KBM-7 (cell line): ENCODE measurements around the gene PTF1A.
A peak's percentile ranks its signal among the peaks of the same experiment; 100 is the strongest.

ENCODE experiments used
- DNase-seq: peaks from one replicate; pipeline ENCODE4 v3.0.0-alpha.2; 2015
- in situ Hi-C: fragments of 300-500 bp; cut with MboI; formaldehyde crosslinking; loops from 2 replicates; pipeline ENCODE4 v1.14.3; 2020; ENCODE audit warnings: low sequenced_read_pairs, low pct_unique_long_range_greater_than_20kb, mixed read lengths

The PTF1A gene, protein sequence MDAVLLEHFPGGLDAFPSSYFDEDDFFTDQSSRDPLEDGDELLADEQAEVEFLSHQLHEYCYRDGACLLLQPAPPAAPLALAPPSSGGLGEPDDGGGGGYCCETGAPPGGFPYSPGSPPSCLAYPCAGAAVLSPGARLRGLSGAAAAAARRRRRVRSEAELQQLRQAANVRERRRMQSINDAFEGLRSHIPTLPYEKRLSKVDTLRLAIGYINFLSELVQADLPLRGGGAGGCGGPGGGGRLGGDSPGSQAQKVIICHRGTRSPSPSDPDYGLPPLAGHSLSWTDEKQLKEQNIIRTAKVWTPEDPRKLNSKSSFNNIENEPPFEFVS

DNA sequence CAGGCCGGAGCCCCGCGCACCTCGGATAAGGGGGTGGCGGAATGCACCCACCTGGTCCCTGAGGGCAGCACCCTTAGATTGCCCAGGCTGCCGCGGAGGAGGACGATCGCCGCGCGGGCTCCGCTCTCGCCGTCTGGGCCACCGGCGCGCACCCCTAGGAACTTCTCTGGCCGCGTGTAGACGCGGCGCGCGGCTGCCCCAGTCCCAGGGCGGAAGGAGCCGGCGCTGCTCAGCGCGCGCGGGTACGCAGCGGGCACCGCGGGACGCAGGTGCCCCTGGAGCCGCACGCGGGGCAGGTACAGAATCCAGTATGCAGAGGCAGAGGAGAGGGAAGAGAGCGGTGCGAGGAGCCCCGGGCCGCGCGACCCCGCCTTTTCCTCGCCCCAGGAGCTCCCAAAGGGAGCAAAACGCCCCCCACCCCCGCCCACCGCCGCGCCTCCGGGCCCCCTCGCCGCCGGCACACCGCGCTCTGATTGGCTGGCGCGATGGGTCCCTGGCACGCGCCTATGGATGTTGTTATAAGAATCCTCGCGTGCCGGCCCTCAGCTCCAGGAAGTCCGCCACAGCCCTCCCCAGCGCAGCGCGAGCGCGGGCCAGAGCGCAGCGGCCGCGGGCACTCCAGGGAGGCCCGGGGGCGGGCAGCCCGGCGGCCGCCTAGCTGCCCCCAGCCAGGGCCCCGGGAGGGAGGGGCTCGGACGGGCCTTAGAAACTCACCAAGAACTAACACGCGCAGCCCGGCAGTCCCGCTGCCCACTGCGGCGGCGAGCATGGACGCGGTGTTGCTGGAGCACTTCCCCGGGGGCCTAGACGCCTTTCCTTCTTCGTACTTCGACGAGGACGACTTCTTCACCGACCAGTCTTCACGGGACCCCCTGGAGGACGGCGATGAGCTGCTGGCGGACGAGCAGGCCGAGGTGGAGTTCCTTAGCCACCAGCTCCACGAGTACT, at the start of gene PTF1A:
TSS of gene PTF1A (plus strand) at position 549 of the 948 bp plus-strand sequence. CDS start at position 768, 219 bp downstream.
- DNase-seq = no peak
- in situ Hi-C loops = no loop called here

DNA sequence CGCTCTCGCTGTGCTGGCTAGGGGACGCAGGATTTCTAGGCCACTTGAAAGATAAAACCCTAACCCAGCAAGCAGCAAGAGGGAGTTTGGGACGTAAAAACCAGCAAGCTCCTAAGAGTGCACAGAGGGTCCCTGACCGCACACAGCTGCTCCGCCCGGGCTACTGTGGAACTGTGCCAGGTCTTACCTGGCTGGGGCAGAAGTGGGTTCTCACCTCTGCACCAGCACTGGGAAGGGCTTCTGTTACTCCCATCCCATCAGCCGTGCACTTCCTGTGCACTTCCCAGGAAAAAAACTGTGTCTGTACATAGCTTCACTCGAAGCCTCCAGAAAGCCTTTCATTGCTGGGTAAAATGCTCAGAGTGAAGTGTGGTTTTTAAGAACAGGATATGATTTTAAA, 45.9 kb upstream of the PTF1A start:
- in situ Hi-C loops = no loop called here
- no peak for DNase-seq

DNA sequence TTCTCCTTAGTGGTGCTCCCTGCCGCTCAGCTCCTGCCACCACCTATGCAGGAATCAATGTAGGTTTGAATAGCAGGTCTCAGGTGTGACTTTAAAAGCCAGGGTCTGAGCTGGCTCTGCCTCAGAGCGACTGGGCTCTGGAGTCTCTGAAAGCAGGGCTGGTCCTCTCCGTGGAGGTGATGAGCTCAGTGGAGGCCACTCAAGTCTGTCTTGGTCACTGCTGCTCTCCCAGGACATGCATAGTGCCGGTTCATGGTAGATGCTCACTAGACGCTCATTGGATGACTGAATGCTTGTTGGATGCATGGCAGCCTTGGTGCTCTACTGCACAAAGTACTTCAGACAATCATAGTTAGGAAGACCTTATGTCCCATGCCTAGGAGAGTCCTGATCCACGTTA, 45.1 kb upstream of the PTF1A start:
- in situ Hi-C loops = no loop called here
- DNase-seq = no peak

DNA sequence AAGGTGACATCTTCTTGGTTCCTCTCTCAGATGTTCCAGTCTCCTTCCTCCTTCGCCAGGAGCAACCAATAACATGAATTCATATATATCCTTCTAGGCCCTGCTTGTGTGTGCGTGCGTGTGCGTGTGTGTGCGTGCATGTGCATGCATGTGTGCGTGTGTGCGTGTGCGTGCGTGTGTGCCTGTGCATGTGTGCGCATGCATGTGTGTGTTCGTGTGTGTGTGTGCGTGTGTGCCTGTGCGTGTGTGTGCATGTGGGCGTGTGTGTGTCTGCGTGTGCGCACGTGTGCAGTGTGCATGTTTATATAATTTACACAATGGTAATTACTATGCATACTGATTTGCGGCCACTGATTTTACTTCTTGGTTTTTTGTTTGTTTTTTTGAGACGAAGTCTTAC, 43.9 kb upstream of the PTF1A start:
- in situ Hi-C loops = no loop called here
- no peak for DNase-seq

DNA sequence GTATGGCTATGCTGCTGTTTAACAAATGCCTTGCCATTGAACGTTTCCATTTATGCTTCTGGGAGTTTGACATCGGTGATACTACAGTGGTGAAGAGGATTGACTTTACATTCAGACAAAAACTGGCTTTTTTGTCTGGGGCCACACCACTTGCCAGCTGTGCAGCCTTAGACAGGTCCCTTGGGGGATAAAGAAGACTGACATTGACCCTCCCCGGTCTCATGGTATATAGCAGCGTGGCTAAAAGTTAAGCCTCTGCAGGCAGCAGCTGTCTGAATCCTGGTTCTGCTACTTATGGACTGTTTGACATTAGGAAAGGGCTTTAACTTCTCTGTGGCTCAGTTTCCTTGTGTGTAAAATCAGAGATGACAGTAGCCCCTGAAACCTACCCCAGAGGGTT, 42.0 kb upstream of the PTF1A start:
- DNase-seq = no peak
- in situ Hi-C loops = loop anchor here (25.0 kb wide), 1 partner anchor 137 kb away; no protein-coding TSS in a partner anchor

DNA sequence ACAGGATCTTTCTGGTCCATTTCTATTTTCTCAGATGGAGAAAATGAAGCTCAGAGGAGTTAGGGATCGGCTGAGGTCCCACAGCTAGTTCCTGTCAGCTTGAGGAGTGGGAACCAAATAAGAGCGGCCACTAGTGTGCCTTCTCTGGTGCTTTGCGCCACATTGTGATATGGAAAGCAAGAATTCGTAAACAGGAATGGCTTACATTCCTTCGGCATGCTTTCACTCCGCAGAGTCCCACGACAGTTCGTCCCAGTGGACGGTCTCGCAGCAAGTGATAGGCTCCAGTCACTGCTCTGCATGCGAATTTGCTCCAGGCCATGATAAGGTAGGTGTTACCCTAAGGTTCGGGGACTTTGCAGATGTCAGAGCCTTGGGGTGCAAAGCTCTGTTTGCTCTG, 41.5 kb upstream of the PTF1A start:
- DNase-seq = no peak
- in situ Hi-C loops = loop anchor here (25.0 kb wide), 1 partner anchor 137 kb away; no protein-coding TSS in a partner anchor

DNA sequence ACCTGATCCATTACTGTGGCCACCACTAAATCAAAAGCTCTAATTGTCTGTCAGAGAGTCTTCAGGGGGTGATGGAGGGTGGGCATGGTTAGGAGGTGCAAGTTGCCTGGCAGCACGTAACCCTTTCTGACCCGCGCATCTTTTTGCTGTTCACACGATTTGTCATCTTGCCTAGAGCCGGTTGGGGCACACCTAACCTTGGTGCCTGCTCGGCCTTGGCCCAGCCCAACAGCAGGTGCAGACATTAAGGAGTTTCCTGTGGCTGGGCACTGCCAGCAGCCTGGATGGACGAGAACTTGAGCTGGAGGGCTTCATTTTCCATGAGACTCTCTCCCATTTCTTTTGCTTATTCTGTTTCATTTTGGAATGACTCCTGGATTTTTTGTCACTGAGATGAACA, 41.0 kb upstream of the PTF1A start:
- in situ Hi-C loops = loop anchor here (25.0 kb wide), 1 partner anchor 136 kb away; no protein-coding TSS in a partner anchor
- no peak for DNase-seq

DNA sequence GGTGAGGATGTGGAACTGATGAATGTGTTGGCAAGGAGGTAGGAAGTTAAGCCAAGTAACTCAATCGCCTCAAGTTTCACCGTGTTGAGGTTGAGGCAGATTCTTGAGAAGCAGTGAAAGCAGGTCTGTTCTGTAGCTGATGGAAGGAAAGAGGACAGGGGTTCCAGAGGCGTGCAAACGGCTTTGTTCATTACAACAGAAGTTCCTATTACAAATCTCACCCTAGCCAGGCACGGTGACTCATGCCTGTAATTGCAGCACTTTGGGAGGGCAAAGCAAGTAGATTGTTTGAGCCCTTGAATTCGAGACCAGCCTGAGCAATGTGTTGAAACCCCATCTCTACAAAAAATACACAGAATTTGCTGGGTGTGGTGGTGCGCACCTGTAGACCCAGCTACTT, 36.9 kb upstream of the PTF1A start:
- in situ Hi-C loops = loop anchor here (25.0 kb wide), 1 partner anchor 132 kb away; no protein-coding TSS in a partner anchor
- DNase-seq = no peak

DNA sequence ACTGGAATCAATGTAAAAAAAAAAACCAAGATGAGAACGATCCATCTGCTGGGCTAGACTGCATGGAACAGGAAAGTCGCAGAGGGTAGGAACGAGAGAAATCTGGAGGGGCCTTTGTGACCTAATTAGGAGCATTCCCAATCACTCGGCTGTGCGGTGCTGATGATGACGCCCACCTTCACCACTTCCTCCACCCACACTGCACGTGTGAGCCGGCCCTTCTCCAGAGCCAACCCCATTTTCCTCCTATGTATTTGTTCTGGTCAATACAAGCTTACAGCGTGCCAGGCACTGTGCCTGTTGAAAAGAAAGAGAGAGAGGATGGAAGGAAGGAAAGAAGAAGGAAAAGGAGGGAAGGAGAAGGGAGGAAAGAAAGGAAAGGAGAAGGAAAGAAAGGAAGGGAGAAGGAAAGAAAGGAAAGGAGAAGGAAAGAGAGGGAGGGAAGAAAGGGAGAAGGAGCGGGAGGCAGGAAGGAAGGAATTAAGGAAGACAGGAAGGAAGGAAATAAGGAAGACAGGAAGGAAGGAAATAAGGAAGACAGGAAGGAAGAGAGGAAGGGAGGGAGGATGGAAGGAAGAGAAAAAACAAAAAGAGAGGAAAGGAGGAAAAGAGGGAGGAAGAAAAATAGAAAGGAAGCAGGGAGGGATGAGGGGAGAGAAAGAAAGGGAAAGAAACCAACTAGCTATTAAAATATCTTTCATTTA, 35.5 kb upstream of the PTF1A start:
- no peak for DNase-seq
- in situ Hi-C loops = loop anchor here (25.0 kb wide), 1 partner anchor 131 kb away; no protein-coding TSS in a partner anchor

DNA sequence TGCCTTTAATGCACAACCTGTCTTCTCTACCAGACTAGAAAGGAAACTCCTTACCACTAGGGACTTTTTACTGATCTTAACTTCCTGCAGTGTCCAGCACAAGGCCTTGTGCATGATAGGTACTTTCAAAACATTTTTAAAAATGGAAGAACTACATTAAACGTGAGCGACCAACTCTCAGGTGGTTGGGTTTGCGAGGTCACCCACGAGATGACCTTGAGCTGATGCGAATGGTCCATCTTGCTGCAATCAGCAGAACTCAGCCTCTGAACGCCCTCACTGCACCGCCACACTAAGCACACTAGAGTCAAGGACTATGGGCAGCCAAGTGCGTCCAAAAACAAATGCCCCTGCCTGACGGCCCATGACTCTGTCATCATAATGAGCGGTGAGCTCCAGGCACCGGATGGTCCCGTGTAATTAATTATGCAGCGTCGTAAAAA, 34.9 kb upstream of the PTF1A start:
- no peak for DNase-seq
- in situ Hi-C loops = loop anchor here (25.0 kb wide), 1 partner anchor 130 kb away; no protein-coding TSS in a partner anchor

DNA sequence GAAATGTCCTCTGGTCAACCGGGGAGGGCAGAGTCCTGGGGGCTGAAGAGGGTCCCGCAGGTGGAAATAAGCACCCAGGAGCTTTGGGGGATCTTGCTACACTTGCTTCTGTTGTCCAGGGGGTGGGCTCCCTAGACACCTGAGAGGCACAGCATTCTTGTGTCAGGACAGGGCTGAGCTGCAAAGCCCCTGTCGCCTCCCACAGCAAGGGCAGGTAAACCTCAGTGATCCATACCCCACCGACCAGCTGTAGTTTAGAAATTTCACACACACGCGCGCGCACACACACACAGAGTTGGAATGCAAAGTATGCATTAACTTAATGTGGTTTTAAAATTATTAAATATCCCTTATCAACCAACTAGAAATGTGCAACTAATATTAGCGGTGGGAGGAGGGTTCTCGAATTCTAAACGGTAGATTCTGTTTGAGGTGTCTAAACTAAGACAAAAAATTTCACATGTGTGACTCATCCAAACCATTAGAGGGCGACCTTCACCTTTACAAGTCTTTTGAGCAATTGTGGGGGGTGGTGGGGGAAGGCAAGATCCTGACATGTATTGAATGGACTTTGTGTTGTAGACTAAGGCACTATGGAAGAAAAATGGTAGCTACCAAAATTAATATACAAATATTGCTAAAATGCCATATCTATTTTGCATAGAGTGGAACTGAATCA, 34.3 kb upstream of the PTF1A start:
- in situ Hi-C loops = loop anchor here (25.0 kb wide), 1 partner anchor 129 kb away; no protein-coding TSS in a partner anchor
- peak; percentile 33 for DNase-seq

DNA sequence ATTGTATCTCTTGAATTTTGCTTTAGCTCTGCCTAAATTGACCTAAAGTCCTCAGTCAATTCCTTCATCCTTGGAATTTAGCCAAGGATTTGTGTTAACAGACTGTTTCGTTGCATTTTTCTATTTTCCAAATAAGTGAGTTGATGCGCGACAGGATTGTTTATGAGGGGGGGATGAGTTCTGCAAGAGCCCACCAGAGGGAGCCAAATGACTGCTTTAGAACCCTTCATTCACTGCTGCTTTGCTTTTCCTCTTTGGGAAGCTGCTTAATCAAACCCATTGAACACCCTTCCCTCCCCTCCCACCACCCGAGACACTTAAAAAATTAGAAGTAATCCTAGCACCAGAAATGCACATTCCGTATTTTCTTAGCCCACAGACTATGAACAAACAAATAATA, 33.7 kb upstream of the PTF1A start:
- in situ Hi-C loops = loop anchor here (25.0 kb wide), 1 partner anchor 129 kb away; no protein-coding TSS in a partner anchor
- peak; percentile 77 for DNase-seq

DNA sequence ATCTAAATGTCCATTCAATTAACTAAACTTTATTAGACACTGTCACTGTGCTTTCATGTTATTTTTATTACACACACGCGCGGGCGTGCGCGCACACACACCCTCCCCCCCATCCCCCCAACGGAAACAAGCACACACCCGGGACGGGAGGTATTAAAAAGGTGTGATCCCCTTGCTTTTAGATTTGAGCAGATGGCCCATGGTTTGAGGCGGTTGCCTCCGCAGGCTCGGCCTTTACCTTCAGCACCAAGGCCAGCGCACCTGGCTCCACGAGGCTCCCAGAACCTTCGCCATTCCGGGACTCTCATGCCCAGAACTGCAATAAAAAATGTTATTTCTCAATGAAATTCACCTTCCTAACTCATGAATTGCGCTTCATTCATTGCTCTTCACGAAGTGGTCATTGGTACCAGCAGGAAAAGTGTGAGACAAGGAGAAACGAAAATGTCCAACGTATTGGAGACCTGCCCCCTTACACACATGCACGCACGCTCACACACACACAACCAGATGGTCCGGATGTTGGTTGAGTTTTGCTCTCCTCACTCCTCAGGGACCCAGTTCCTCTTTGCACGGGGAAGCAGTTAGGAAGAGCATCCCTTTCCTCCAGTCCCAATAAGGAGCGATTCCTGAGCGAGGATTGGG, 20.8 kb upstream of the PTF1A start:
- in situ Hi-C loops = loop anchor here (25.0 kb wide), 1 partner anchor 116 kb away; no protein-coding TSS in a partner anchor
- peak; percentile 10 for DNase-seq

DNA sequence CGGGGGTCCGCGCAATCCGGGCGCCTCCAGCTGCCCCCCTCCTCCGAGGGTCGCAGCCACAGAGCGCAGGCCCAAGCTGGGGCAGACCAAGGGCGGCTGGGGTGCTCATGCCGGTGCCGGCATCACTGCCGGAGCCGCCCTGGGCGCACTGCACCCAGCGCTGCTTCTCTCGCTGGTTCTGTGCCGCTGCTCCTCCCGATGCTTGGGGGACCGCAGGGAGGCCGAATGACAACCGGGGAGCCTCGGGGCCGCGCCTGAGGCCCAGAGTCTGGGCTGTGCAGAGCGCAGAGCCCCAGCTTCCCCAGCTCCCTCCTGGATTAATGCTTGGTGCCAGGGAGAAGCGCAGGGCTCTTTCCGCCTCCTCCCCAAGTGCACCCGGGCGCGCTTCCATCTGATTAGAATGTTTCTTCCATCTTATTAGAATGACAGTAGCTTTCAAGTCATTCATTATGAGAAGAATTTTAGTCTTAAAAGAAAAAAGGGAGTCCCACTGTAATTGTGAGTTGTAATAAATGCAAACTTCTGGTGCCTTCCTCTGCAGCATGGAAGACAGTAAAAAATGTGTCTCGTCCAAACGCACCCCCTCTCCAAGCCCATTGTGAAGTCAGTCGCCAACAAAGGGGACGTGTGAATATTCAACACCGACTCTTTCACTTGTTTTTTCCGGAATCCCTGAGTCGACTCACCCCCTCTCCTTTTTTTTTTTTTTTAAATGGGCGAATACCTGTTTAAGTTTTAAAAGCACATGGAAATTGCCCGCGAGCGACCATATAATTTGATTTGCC, 19.5 kb upstream of the PTF1A start:
- in situ Hi-C loops = loop anchor here (25.0 kb wide), 1 partner anchor 115 kb away; no protein-coding TSS in a partner anchor
- DNase-seq = no peak

DNA sequence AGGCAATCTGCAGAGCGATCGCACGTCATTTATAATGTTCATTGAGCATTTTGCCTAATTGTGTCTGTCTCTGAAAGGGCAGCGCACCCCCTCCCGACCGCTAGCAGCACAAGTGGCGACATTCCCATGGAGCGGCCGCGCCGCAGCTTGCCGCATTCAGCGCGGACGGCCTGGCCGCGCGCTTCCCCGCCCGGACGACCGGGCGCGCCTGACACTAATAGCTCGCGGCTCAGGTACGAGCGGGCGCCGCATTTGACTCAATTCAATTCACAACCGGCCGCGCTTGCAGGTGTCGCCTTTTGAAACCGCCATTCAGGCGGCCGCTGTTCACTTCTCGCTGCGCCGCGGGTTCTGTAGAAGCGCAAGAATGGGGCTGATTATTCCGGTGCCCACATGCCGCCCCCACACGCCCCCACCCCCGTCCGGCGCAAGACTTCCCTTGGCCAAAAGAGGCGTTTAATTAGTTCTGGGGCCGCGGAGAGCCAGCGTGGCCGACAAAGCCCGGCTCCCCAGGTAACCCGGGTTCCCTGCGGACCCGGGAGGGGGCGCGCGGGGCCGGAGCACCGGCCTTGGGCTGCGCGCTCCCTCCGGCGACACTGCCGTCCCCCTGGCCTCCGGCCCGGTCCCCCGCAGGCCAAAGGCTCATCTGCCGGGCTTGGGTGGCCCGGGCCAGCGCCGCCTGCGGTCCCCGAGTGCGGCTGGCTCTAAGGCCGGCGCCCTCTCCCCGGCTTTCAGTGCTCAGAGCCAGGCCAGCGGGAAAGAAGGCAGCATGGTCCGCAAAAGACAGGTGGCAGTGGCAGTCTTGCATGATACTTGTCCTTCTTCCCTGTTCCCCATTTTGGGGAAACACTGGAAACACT, 18.7 kb upstream of the PTF1A start:
- DNase-seq = no peak

More for the DNA sequence above, 18.7 kb upstream of the PTF1A start:
- in situ Hi-C loops = loop anchor here (25.0 kb wide), 1 partner anchor 114 kb away; no protein-coding TSS in a partner anchor
